HG03064 (cell line): ENCODE data around the gene IZUMO2.

Experiments used
- ATAC-seq: cut with Tn5 transposase; IDR thresholded peaks from one replicate; pipeline ENCODE4 v1.9.1; 2021; ENCODE audit warnings: low read depth; ENCODE audit not compliant: unreplicated experiment

IZUMO2 gene

DNA sequence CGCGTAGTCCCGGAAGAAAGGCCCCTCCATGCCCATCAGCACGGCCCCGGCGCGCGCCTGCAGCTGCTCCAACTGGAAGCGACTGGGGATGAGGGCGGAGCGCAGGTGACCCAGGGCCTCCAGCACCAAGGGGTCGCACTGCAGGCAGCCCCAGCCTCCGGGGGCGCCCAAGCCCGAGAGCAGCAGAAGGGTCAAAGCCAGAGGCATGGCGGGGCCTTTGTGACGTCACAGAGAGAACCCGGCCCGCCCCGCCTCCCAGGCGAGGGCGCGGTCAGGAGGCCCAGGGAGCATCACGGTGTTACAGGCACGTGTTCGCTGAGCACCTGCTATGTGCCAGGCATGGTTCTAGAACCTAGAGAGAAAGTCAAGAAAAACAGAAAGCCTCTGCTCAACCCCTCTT, at the start of gene IZUMO2:
Gene IZUMO2, minus strand, starts transcription at position 294 of the 400 bp plus-strand sequence. Its CDS starts 87 bp downstream, at position 207.
- ATAC-seq, result no peak

DNA sequence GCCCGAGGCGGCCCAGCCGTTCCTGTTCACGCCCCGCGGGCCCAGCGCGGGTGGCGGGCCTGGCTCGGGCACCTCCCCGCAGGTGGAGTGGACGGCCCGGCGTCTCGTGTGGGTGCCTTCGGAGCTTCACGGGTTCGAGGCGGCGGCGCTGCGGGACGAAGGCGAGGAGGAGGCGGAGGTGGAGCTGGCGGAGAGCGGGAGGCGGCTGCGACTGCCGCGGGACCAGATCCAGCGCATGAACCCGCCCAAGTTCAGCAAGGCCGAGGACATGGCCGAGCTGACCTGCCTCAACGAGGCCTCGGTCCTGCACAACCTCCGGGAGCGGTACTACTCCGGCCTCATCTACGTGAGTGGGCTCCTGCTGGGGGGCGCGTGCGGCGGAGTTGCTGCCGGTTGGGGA, 47.3 kb upstream of the IZUMO2 start:
- ATAC-seq, result no peak

DNA sequence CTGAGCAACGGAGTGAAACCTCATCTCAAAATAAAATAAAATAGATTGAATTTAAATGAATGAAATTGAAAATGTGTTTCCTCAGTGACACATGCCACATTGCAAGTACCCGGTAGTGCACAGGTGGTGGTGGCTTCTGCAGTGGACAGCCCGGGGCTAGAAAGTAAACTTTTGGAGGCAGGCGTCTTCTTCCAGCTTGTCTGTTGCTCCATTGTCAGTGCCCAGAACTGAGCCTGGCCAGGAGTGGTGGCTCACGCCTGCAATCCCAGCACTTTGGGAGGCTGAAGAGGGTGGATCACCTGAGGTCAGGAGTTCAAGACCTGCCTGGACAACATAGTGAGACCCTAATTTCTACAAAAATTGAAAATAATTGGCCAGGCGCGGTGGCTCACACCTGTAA, 46.0 kb upstream of the IZUMO2 start:
- ATAC-seq, result no peak

DNA sequence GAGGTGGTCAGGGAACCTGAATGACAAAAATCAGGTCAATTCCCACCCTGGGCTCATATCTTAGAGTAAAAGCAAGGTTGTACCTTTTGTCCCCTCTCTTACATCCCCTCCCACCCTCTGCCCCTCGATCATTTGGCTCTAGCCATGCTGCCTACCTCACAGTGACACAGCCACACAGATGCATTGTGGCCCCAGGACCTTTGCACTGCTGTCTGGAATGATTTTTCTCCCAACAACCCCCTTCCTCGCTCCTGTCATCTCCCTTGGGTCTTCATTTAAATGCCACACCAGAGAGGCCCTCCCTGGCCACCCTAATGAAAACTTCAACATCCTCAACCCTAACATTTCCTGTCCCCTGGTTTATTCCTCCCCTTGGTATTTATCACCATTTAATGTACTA, 44.6 kb upstream of the IZUMO2 start:
- no peak for ATAC-seq

DNA sequence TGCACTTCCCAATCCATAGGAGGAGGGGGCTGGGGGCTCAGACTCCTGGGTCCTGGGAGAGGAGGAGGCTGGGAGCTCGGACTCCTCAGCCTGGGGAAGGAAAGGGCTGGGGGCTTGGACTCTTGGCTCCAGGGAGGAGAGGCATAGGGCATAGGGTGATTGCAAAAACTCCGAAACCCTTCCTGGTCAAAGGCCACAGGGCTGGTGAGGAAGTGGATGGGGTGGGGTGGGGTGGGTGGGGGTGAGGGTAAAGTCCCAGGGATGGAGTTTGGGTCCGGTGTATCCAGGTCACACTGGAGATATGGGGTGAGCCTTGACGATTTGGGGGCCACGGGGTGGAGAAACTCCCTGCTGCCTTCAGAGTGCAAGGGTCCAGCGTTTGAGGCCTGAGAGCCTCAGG, 43.1 kb upstream of the IZUMO2 start:
- no peak for ATAC-seq

DNA sequence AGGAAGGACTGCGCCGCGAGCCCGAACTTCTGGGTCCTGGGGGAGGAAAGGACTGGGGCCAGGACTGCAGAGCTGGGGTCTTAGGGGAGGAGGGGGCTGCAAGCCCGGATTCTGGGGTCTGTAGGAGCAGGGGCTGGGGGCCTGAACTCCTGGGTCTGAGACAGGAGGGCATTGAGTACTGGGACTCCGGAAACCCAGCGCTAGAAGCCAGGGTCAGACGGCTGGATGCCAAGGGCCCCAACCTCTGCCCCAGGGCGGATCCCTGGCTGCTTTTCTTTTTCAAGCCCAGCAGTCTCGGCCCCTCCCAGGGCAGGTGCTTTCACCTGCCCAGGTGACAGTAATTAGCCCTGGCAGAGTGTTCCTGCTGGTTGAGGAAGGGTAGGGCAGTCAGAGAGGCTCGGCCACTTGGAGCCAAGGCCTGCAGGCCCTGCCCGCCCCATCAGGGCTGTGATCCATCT, 42.6 kb upstream of the IZUMO2 start:
- ATAC-seq, result no peak

DNA sequence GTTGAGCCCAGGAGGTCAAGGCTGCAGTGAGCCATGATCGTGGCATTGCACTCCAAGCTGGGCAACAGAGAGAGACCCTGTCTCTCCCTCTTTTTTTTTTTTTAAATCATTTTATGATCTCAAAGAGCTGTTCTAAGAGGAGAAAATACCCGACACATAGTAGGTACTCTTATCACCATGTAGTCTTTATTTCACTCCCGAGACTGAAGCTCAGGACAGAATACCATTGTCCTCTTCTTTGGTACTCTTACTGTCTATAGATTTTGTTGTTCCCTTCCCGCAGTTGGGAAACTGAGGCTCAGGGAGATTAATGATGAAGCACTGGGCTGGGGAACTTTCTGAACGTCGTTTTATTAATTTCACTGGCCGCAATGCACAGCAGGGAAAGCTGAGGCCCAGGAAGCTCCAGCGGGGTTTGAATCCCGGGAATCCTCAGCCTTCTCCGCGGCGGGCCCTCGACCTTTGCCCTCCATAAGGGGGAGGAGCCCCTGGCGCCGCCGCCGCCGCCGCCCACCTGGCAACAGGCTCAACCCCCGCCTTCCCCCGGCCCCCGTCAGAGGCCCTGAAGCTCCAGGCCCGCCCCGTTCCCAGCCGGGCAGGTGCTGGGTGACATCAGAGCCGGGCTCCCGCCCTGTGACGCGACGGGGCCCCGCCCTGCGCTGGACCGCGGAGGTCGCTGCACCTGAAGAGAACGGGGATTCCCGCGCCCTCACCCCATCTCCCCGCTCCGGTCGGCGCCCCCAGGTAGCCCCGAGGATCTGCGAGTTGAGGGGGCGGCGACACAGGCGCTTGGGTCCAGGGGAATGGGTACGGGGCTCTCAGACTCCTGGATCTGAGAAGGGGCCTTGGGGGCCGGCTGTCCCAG, 42.0 kb upstream of the IZUMO2 start:
- ATAC-seq, result no peak

DNA sequence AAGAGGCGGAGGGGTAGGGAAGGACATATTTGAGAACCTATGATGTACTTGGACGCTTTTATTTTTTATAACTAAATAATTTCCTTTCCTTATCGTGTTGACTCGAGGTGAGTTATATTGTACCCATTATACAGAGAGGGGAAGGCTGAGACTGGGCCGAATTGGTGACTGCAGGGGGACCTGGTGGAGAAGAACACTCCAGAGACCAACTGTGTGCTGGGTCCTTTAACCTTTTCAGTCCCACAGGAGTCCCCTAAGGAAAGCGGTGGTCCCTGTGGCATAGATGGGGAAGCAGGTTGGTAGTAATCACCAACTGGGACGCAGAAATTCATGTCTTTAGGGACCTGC, 41.0 kb upstream of the IZUMO2 start:
- no peak for ATAC-seq

DNA sequence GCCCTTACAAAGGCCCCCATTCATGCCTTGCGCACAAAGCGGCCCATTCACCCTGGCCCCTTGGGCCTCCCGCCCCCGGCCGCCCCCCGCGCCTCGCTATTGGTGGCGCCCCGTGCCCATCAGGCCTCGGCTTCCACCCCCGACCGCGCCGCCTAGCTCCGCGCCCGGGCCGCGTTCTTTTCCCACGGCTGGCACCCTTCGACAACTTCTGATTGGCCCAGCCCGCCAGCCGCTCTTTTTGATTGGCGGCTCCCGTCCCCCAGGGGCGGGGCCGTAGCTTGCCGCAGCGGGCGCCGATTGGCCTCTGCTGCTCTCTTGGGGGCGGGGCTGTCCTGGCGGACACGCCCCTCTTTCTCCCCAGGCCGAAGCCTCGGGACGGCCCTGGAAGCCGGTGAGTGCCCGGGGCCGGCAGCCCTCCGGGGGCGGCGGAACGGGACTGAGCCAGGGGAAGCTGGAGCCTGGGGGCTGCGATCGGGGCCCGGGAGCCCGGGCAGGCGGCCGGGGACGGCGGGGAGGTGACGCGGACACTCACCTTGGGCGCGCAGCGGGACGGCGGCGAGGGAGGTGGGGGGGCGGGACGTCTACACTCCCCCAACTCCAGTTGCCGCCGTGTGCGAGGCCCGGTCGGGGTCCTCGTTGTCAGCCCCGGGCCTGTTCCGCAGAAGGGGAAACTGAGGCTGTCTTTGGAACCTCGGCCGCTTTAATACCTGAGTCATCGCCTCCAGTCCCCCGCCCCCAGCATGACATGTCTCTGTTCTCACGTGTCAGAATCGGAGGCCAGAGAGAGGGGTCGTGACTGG, 40.4 kb upstream of the IZUMO2 start, which contains the start of gene MYH14:
Gene MYH14, plus strand, starts transcription at position 342 of the 800 bp plus-strand sequence. CDS start 6,744 bp downstream, outside the sequence.
- no peak for ATAC-seq

DNA sequence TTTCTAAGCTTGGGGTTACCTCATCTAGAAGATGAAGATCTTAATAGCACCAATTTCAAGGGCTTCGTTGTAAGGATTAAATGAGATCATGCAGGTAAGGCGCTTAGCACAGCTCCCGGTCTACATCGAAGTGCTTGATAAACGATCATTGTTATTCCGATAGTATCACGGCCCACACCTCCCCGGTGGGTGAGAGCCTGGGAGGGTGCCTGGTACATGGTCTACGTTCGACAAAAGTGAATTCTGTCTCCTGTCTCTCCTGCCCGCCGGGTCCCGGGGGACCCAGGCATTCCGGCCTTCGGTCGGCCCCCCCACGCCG, 39.8 kb upstream of the IZUMO2 start:
- ATAC-seq, result no peak

DNA sequence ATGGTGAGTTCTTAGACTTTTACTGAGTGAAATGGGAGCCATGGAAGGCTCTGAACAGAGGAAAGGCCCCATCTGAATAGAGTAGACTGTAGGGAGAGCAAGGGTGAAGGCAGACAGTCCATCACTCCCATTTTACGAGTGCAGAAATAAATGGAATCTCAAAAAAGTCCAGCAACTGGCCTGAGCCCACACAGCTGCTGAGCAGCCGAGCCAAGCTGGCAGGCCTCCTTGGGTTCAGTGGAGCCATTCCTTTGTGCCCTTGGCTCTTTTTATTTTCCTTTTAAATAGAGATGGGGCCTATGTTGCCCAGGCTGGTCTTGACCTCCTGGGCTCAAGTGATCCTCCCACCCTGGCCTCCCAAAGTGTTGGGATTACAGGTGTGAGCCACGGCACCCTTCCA, 39.3 kb upstream of the IZUMO2 start:
- no peak for ATAC-seq

DNA sequence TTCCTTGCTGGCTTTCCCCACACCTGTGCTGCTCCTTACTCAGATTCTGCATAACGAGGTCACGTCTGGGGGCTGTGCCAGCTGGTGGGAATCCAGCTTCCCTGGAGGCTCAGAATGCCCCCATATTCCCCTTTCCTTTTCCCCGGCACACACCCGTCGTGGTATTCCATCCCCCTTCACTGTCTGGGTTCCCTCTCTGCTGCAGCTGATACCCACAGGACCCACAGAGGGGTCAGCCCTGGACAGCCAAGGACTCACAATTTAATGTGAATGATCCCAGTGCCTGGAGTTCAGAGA, 36.1 kb upstream of the IZUMO2 start:
- ATAC-seq, result no peak

DNA sequence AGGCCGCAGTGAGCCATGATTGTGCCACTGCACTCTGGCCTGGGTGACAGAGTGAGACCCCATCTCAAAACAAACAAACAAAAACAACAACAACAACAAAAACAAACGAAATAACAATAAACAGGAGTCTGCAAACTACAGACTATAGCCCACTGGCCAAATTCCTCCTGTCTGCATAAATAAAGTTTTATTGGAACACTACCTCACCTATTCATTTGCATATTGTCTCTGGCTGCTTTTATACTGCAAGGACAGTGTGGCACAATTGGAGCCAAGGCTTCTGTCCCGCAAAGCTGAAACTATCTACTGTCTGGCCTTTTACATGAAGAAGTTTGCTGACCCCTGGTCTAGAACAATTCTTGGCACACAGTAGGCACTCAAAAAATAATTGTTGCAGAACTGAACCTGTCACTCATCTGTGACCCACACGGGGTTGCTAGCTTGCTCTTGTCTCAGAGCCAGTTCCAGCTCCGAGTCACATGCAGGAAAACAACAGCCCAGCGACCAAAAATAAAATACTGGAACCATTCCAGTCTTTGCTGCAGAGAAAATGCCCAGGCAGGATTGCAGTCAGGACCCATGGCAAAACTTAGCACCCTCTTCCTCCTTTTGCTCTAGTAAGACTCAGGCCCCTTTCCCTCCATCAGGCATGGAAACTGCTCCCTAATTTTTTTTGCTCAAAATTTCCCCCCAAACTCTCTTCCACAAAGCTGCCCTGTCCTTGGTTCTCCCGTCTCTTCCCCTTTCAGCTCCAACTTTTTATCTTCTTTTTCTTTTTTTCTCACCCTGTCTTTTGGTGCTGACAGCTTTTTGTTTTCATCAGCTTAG, 35.6 kb upstream of the IZUMO2 start:
- ATAC-seq, result no peak

DNA sequence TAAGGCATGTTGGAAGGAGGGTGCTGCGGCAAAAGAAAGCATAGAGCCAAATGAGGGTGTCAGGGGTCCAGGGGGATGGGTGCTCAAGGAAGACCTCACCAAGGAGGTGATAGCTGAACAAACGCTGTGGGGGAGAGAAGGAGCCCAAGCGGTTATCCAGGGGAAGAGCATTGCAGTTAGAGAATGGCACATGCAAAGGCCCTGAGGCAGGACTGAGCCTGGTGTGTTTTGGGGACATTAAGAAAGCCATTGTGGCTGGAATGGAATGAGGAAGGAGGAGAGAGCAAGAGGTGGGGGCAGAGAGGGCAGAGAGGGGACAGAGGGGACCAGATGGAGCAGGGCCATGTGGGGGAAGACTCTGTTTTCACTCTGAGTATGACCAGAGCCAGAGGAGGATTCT, 34.3 kb upstream of the IZUMO2 start:
- no peak for ATAC-seq

DNA sequence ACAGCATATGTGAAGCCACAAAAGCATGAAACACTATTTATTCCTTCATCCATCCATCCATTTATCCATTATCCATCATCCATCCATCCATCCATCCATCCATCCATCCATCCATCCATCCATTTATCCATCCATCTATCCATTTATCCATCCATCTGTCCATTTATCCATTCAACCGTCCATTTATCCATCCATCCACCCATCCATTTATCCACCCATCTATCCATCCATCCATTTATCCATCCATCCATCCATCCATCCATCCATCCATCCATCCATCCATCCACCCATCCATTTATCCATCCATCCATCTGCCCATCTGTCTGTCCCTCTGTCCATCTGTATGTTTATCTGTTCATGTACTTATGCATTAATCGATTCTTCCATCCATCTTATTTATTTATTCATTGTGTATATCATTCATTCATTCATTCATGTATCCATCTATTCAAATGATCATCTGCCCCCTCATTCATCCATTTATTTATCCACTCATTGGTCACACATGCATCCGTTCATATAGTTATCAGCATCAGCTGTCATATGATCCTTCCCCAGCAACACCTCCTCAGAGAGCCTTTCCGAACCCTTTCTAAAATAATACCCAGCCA, 33.3 kb upstream of the IZUMO2 start:
- ATAC-seq, result no peak

DNA sequence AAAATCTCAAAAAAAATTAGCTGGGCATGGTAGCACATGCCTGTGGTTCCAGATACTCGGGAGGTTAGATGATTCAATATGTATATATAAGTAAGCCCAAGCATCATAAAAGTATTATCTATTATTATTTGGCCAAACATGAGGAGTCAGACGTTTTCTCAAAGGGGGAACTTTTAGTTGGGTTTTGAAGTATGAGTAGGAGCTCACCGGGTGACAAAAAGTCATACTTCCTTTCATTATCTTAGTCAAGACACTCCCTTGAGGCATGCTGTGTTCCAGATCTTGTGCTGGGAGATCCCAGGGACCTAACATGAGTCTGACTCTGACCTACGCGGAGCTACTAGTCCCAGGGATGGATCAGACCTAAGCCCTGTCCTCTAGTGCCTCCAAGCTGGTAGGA, 32.1 kb upstream of the IZUMO2 start:
- no peak for ATAC-seq

DNA sequence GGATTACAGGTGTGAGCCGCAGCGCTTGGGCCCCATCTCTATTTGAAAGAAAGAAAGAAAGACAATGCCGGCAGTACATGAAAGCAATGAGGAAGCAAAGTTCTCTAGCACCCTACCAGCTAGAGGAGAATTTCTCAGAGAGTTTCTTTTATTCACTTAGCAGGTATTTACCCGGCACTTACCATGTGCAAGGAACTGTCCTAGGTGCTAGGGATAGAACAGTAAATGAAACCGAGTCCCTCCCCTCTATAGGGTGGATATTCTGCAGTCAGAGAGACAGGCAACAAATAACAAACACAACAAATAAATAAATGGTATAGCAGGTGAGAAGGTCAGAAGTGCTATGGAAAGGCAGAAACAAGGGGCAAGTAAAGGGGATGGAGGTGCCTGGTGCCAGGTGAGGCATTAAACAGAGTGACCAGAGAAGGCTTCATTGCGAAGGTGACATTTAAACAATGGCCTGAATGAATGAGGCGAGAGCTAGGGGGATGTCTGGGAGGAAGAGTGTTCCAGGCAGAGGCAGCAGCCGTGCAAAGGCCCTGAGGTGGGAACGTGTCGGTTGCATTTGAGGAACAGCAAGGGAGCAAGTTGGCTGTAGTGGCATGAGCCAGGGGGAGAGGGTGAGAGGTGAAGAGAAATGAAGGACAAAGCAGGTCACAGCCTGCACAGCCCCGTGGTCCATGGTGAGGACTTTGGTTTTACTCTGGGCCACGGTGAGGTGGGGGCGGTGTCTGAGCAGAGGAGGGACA, 29.6 kb upstream of the IZUMO2 start:
- ATAC-seq, result no peak

DNA sequence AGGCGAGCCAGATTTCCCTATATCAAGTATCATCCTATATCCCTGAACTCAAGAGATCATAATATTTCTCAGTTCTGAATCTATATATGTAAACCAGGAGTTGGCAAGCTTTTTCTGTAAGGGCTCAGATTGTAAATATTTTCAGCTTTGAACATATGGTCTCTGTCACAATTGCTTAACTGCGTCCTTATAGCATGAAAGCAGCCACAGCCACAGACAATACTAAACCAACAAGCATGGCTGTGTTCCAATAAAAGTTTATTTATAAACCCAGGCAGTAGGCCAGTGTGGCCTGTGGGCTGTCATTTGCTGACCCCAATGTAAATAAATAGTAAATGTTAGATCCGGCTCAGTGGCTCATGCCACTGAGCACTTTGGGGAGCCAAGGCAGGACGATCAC, 28.1 kb upstream of the IZUMO2 start:
- no peak for ATAC-seq

DNA sequence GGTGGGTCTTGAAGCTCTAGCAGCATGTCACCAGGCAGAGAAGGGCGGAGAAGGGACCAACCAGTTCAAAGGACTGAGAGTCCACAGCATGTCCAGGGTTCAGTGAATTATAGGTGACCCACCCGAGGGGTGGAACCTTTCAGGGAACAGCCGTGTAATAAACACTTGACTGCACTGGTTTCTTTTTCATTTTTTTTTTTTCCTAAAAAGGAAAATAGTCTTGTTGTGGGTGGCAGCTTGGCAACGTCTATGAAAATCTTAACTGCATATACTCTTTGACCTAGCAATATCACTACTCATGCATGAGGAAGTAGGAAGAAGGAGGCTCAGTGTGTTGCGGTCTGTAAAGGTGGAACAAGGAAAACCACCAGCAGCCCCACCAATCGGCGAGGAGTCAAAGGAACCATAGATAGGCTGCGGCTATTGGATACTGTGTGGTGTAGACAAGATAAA, 27.4 kb upstream of the IZUMO2 start:
- ATAC-seq, result no peak

DNA sequence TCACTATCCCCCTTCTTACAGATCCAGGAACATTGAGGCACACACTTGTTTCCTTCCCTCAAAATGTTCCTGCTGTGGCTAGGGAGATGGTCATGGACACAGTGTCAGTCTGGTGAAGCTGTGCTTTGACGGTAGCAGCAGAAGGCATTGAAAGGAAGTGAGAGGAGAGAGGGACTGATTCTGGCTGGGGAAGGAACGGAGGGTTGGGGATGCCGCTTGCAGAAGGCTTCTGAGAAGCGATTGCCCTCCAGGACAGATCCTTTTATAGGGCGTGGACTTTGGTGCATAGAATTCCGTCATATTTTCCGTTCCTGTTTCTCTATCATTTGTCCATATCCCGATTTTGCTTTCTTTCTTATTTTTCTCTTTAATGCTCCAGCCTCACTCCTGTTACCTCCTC, 26.2 kb upstream of the IZUMO2 start:
- no peak for ATAC-seq
